ENCODE measurements around the gene MPO. TPM values are rescaled to one million over a fixed set of nuclear protein-coding genes. Genes with fewer than 3 reads are reported as not detected.

Gene MPO
- total and polyA plus RNA-seq, 2 of the 4 experiments (the other 2 are of a cell fraction), result not detected

DNA sequence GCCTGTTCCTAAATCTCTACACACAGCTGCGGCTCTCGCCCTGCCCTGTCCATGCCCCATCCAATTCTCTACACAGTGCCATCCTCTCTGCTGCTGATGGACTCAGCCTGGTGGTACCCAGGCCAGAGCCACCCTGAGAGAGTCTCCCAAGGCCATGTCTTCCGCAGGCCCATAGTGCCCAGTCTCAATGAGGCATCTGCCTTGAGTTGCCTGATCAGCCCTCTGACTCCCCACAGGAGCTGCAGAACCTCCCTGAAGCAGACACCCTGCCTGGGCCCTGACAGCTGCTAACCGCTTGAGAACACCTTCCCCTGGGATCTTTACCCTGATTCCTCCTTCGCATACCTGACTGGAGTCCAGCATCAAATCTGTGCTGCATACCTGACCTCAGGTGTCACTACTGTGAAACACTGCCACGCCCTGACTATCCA is 34.6 kb upstream of the MPO start:
- CTCF ChIA-PET, result no interaction called here
- dilution Hi-C loops (cut with HindIII; ENCODE audit: low sequenced_read_pairs, unreplicated experiment), result no loop called here
- Histone ChIP-seq H3K4me2 (ENCODE audit: low read depth, low read length) (no peak overlapping the region), H4K20me1 (ENCODE audit: insufficient read depth, low read length) (no peaks in the 10 kb centered on the region), H2BK120ac (ENCODE audit: low read depth, low read length) (no peak overlapping the region), H3K9ac (ENCODE audit: low read depth, low read length) (no peak overlapping the region), H2AK5ac (ENCODE audit: low read depth, low read length) (no peak overlapping the region), H3K27me3 (ENCODE audit: control insufficient read depth, insufficient read depth, low read length) (no peaks in the 10 kb centered on the region), H3K4me1 (ENCODE audit: control insufficient read depth, insufficient read depth, low read length) (no peaks in the 10 kb centered on the region), H3K14ac (replicated peaks; ENCODE audit: low read depth, low read length) (no peak overlapping the region), H3K23ac (ENCODE audit: low read depth, low read length) (no peak overlapping the region), H2AK9ac (replicated peaks; ENCODE audit: low read depth, low read length, poor library complexity) (no peak overlapping the region), H3K79me1 (ENCODE audit: low read depth in 1 of 2, low read length in 2 of 2) (no peaks in the 10 kb centered on the region), H2AFZ (replicated peaks; ENCODE audit: low read length, poor library complexity) (no peak overlapping the region), H3K9me3 (ENCODE audit: control insufficient read depth, insufficient read depth, low read length) (no peaks in the 10 kb centered on the region), H4K91ac (ENCODE audit: insufficient read depth, low read depth, low read length) (no peak overlapping the region), H4K8ac (ENCODE audit: low read depth in 2 of 2, low read length in 2 of 2) (no peak overlapping the region), H3K18ac (ENCODE audit: low read depth, low read length) (no peak overlapping the region), H3K4me3 (ENCODE audit: insufficient read depth, low read depth, low read length) (no peak overlapping the region), H3K9me1 (ENCODE audit: insufficient read depth, low read length) (no peaks in the 10 kb centered on the region), H2BK20ac (ENCODE audit: low read depth, low read length) (no peak overlapping the region), H2BK5ac (ENCODE audit: low read depth, low read length, poor library complexity, severe bottlenecking) (no peak overlapping the region), H4K5ac (ENCODE audit: low read depth, low read length) (no peak overlapping the region), H3K56ac (ENCODE audit: extremely low read depth, insufficient read depth, low read length) (no peak overlapping the region), H3K36me3 (ENCODE audit: control insufficient read depth, insufficient read depth, low read length) (no peaks in the 10 kb centered on the region), H3K27ac (ENCODE audit: insufficient read depth, low read length) (no peak overlapping the region), H3K4ac (ENCODE audit: low read depth, low read length) (no peak overlapping the region), H2BK15ac (ENCODE audit: low read depth, low read length) (no peak overlapping the region)
- no peak for TF ChIP-seq FOS (IDR thresholded peaks at IDR 0.05; ENCODE audit: low read depth, low read length)
- no peak for TF ChIP-seq CTCF (conservative IDR thresholded peaks at IDR 0.05; ENCODE audit: low read depth, low read length)
- TF ChIP-seq, protein P1, sequence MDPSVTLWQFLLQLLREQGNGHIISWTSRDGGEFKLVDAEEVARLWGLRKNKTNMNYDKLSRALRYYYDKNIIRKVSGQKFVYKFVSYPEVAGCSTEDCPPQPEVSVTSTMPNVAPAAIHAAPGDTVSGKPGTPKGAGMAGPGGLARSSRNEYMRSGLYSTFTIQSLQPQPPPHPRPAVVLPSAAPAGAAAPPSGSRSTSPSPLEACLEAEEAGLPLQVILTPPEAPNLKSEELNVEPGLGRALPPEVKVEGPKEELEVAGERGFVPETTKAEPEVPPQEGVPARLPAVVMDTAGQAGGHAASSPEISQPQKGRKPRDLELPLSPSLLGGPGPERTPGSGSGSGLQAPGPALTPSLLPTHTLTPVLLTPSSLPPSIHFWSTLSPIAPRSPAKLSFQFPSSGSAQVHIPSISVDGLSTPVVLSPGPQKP (IDR thresholded peaks at IDR 0.05; ENCODE audit: borderline replicate concordance, low read depth, low read length), result no peak
- TF ChIP-seq POLR2A (IDR thresholded peaks at IDR 0.05; ENCODE audit: low read depth, low read length), result no peak
- TF ChIP-seq SMC3 (IDR thresholded peaks at IDR 0.05; ENCODE audit: low read depth, low read length), result no peak
- no peak for TF ChIP-seq MXI1 (IDR thresholded peaks at IDR 0.05; ENCODE audit: borderline replicate concordance, low read depth, low read length)
- TF ChIP-seq CEBPB (IDR thresholded peaks at IDR 0.05; ENCODE audit: low read depth, low read length), result no peak
- DNase-seq, result no peak
- intact Hi-C loops (cut with micrococcal nuclease), result no loop called here
- ATAC-seq (ENCODE audit: low read depth), result no peak
- WGBS, 2 experiments (ENCODE audit: extremely low coverage in 2 of 2, insufficient read length in 1 of 2), result 70% methylated on average over 2 of the region's 6 CpGs; no CpG with 5 or more reads in 1 of the 2 experiments
- BruUV-seq (replicated peaks), result no TSS peak
- POLR2A ChIA-PET (ENCODE audit: unreplicated experiment), result no interaction called here
- in situ Hi-C loops (cut with MboI; ENCODE audit: low sequenced_read_pairs), result loop anchor here (5.0 kb wide), 2 partner anchors 102 to 132 kb away; partner anchors contain the start of gene RNF43
